Central memory CD4-positive, alpha-beta T cell (primary cell): Measurements from ENCODE around the gene NDOR1.
A peak's percentile ranks its signal among the peaks of the same experiment; 100 is the strongest.
"Not testable (repeated sequence)": the region's sequence is repeated elsewhere in the genome, so short reads cannot be mapped to it uniquely, and the experiment has no call there.

Experiments
- DNase-seq: peaks from one replicate; pipeline ENCODE4 v3.0.0; 2022

NDOR1 gene

GRCh38 chr9:137245450-137246421, 40.2 kb downstream of the NDOR1 start:
- DNase-seq = no peak

GRCh38 chr9:137247135-137247915, 41.8 kb downstream of the NDOR1 start:
- DNase-seq = no peak

GRCh38 chr9:137247916-137248175, 42.3 kb downstream of the NDOR1 start:
- no peak for DNase-seq

- no peak for DNase-seq
These were observed 45.1 kb downstream of the NDOR1 start for GRCh38 chr9:137250329-137251193.

GRCh38 chr9:137251194-137251461, 45.6 kb downstream of the NDOR1 start, which contains the start of gene STPG3:
Gene STPG3, plus strand, starts transcription at chr9:137251286. Its CDS starts 1 bp downstream, at chr9:137251287.
- DNase-seq = no peak

GRCh38 chr9:137251490-137252268, 46.2 kb downstream of the NDOR1 start:
- DNase-seq = no peak

- DNase-seq = no peak
These were observed 47.3 kb downstream of the NDOR1 start for GRCh38 chr9:137252555-137253506.

- DNase-seq = no peak
These were observed 48.5 kb downstream of the NDOR1 start for GRCh38 chr9:137253717-137254623.

GRCh38 chr9:137254624-137255447, 49.3 kb downstream of the NDOR1 start, which contains the start of gene NELFB:
Gene NELFB, plus strand, starts transcription at chr9:137255327.
- peak; percentile 94 for DNase-seq

- no peak for DNase-seq
These were observed 50.1 kb downstream of the NDOR1 start for GRCh38 chr9:137255448-137256114.

GRCh38 chr9:137256362-137256761, 50.9 kb downstream of the NDOR1 start:
- DNase-seq = no peak

- no peak for DNase-seq
These were observed 51.4 kb downstream of the NDOR1 start for GRCh38 chr9:137256856-137257255.

- DNase-seq = not testable (repeated sequence)
These were observed 56.8 kb downstream of the NDOR1 start for GRCh38 chr9:137262173-137262908.

- no peak for DNase-seq
These were observed 57.4 kb downstream of the NDOR1 start for GRCh38 chr9:137262909-137263285.

- DNase-seq = no peak
These were observed 58.0 kb downstream of the NDOR1 start for GRCh38 chr9:137263506-137263905.

- no peak for DNase-seq
These were observed 58.6 kb downstream of the NDOR1 start for GRCh38 chr9:137264067-137264466.

- DNase-seq = no peak
These were observed 60.1 kb downstream of the NDOR1 start for GRCh38 chr9:137265496-137266161.
